ENCODE measurements around the gene ANO6.

ANO6 gene

GRCh38 chr12:45408729-45409114, 192.8 kb downstream of the ANO6 start:
- in situ Hi-C loops (cut with MboI; ENCODE audit: low sequenced_read_pairs, unreplicated experiment): no loop called here
- TF ChIP-seq CTCF (IDR thresholded peaks at IDR 0.05; ENCODE audit: borderline replicate concordance, control extremely low read depth, extremely low read depth, insufficient read depth, missing control alignments): no peak
- no peak for DNase-seq (ENCODE audit: low spot score)

GRCh38 chr12:45409966-45410365, 194.1 kb downstream of the ANO6 start:
- DNase-seq (ENCODE audit: low spot score): no peak
- TF ChIP-seq CTCF (IDR thresholded peaks at IDR 0.05; ENCODE audit: borderline replicate concordance, control extremely low read depth, extremely low read depth, insufficient read depth, missing control alignments): no peak
- in situ Hi-C loops (cut with MboI; ENCODE audit: low sequenced_read_pairs, unreplicated experiment): no loop called here

- in situ Hi-C loops (cut with MboI; ENCODE audit: low sequenced_read_pairs, unreplicated experiment): no loop called here
- no peak for DNase-seq (ENCODE audit: low spot score)
- no peak for TF ChIP-seq CTCF (IDR thresholded peaks at IDR 0.05; ENCODE audit: borderline replicate concordance, control extremely low read depth, extremely low read depth, insufficient read depth, missing control alignments)
These were observed 195.7 kb downstream of the ANO6 start for GRCh38 chr12:45411626-45412025.

GRCh38 chr12:45415393-45415817, 199.5 kb downstream of the ANO6 start:
- TF ChIP-seq CTCF (IDR thresholded peaks at IDR 0.05; ENCODE audit: borderline replicate concordance, control extremely low read depth, extremely low read depth, insufficient read depth, missing control alignments): no peak
- DNase-seq (ENCODE audit: low spot score): peak; percentile 56
- in situ Hi-C loops (cut with MboI; ENCODE audit: low sequenced_read_pairs, unreplicated experiment): no loop called here

- in situ Hi-C loops (cut with MboI; ENCODE audit: low sequenced_read_pairs, unreplicated experiment): no loop called here
- TF ChIP-seq CTCF (IDR thresholded peaks at IDR 0.05; ENCODE audit: borderline replicate concordance, control extremely low read depth, extremely low read depth, insufficient read depth, missing control alignments): no peak
- no peak for DNase-seq (ENCODE audit: low spot score)
These were observed 200.2 kb downstream of the ANO6 start for GRCh38 chr12:45416126-45416525.

- no peak for DNase-seq (ENCODE audit: low spot score)
- in situ Hi-C loops (cut with MboI; ENCODE audit: low sequenced_read_pairs, unreplicated experiment): no loop called here
- TF ChIP-seq CTCF (IDR thresholded peaks at IDR 0.05; ENCODE audit: borderline replicate concordance, control extremely low read depth, extremely low read depth, insufficient read depth, missing control alignments): no peak
These were observed 202.6 kb downstream of the ANO6 start for GRCh38 chr12:45418520-45418919.

GRCh38 chr12:45419317-45419814, 203.5 kb downstream of the ANO6 start:
- in situ Hi-C loops (cut with MboI; ENCODE audit: low sequenced_read_pairs, unreplicated experiment): no loop called here
- no peak for TF ChIP-seq CTCF (IDR thresholded peaks at IDR 0.05; ENCODE audit: borderline replicate concordance, control extremely low read depth, extremely low read depth, insufficient read depth, missing control alignments)
- DNase-seq (ENCODE audit: low spot score): peak; percentile 6
